ENCODE data around the gene DLX2.

- TF ChIP-seq CTCF (conservative IDR thresholded peaks at IDR 0.05 in 1 of 2, IDR thresholded peaks at IDR 0.05 in 1 of 2; ENCODE audit: extremely low read depth in 1 of 2, insufficient read depth in 1 of 2, low read depth in 1 of 2, low read length in 2 of 2), result no peak
- no peak for TF ChIP-seq EZH2 (IDR thresholded peaks at IDR 0.05; ENCODE audit: borderline replicate concordance, low read length)
These were observed 31.8 kb downstream of the DLX2 start for GRCh38 chr2:172070936-172071335.

Measured in mammary epithelial cell (primary cell).